Esophagus muscularis mucosa (tissue), 4 donors: ENCODE measurements around the gene PDXDC1. TPM values are rescaled to one million over a fixed set of nuclear protein-coding genes. Genes with fewer than 3 reads are reported as not detected.
A peak's percentile ranks its signal among the peaks of the same experiment; 100 is the strongest.
"Not testable (repeated sequence)": the region's sequence is repeated elsewhere in the genome, so short reads cannot be mapped to it uniquely, and the experiment has no call there.

Experiments
- DNase-seq: peaks from one replicate; pipeline ENCODE4 v3.0.0-alpha.2; 2017; ENCODE audit errors: extremely low spot score
- H3K27ac ChIP-seq, 4 donors: fragments of 200-600 bp; sonication (generic); replicated peaks in 1 of 4; 1 replicate in 3 of 4; 2 replicates in 1 of 4; pipeline ENCODE4 v1.5.1; 2016 to 2019; ENCODE audit warnings: mild to moderate bottlenecking in 1 of 4
- H3K27me3 ChIP-seq, 4 donors: fragments of 200-600 bp; sonication (generic); one replicate each; pipeline versions ENCODE4 v1.5.1 to v1.6.0; 2016 to 2019
- H3K36me3 ChIP-seq, 4 donors: fragments of 200-600 bp; sonication (generic); one replicate each; pipeline ENCODE4 v1.5.1; 2016 to 2019
- H3K4me1 ChIP-seq, 4 donors: fragments of 200-600 bp; sonication (generic); one replicate each; pipeline ENCODE4 v1.5.1; 2016 to 2019
- H3K4me3 ChIP-seq, 4 donors: fragments of 200-600 bp; sonication (generic); 1 replicate in 2 of 4; 2 replicates in 2 of 4; pipeline ENCODE4 v1.5.1; 2016 to 2019; ENCODE audit warnings: mild to moderate bottlenecking in 4 of 4, moderate library complexity in 1 of 4
- H3K9me3 ChIP-seq, 4 donors: fragments of 200-600 bp; sonication (generic); 1 replicate in 3 of 4; 2 replicates in 1 of 4; pipeline ENCODE4 v1.5.1; 2016 to 2019
- CTCF ChIP-seq, 3 experiments: fragments of 200-600 bp in 2 of 3; fragments of 450-650 bp in 1 of 3; sonication (generic) in 2 of 3; IDR thresholded peaks; one replicate each; pipeline ENCODE4 v1.5.1; 2017 to 2019; ENCODE audit warnings: antibody characterized with exemption in 3 of 3, mild to moderate bottlenecking in 2 of 3, moderate library complexity in 1 of 3
- POLR2AphosphoS5 ChIP-seq, 2 donors: sonication (generic); formaldehyde crosslinking; IDR thresholded peaks; one replicate each; pipeline ENCODE4 v1.6.1; 2017; ENCODE audit warnings: antibody characterized with exemption in 2 of 2
- WGBS: methylation state at CpG from one replicate; pipeline ENCODE4 v1.1.5; 2018; 5-methylcytosine and 5-hydroxymethylcytosine counted together
- intact Hi-C: fragments of 100-400 bp; cut with DNase I; formaldehyde crosslinking; loops from one replicate; pipeline ENCODE4 v1.15.1; 2023
- total RNA-seq, 4 donors: library from RNA; depleted of rRNA; stranded (reverse); fragments of >200 nt; gene quantifications; one replicate each; pipeline versions ENCODE4 v1.1.0 to v1.2.1, GENCODE V29; 2016

The PDXDC1 gene
- total RNA-seq, 4 donors from 2014 or later, result 74.3 to 91.3 (median 85.9) TPM

- H3K9me3 ChIP-seq, DNase-seq, H3K27me3 ChIP-seq, intact Hi-C loops, H3K4me3 ChIP-seq: not testable (repeated sequence)
- Histone ChIP-seq H3K36me3 (peaks cover 15 to 76% (median 42%) of the 10 kb centered on the region in 4 donors), H3K4me1 (peaks cover 0 to 44% (median 32%) of the 10 kb centered on the region in 4 donors), H3K27ac (peak overlapping the region; percentile 14 to 65 (median 46))
- peak in 1 of 2 donors; percentile 26 for TF ChIP-seq POLR2AphosphoS5 (IDR thresholded peaks at IDR 0.05)
- 49% methylated on average over 4 of the region's 4 CpGs for WGBS
Observed at GRCh38 chr16:15016951-15017580, 42.2 kb downstream of the PDXDC1 start.

GRCh38 chr16:15021429-15021828 lies 46.6 kb downstream of the PDXDC1 start:
- H3K27me3 ChIP-seq, H3K4me3 ChIP-seq, H3K27ac ChIP-seq, DNase-seq, H3K9me3 ChIP-seq, intact Hi-C loops: not testable (repeated sequence)
- 76% methylated on average over 7 of the region's 7 CpGs for WGBS
- Histone ChIP-seq H3K36me3 (peaks cover 27 to 90% (median 64%) of the 10 kb centered on the region in 4 donors), H3K4me1 (peaks cover 0 to 46% (median 23%) of the 10 kb centered on the region in 4 donors)

- TF ChIP-seq CTCF (IDR thresholded peaks at IDR 0.05), result peak in 1 of 3 experiments; percentile 39
- H3K27ac ChIP-seq, DNase-seq, intact Hi-C loops, H3K27me3 ChIP-seq, H3K9me3 ChIP-seq, H3K4me3 ChIP-seq: not testable (repeated sequence)
- H3K4me1 ChIP-seq, result peaks cover 0 to 38% (median 17%) of the 10 kb centered on the region in 4 donors
- H3K36me3 ChIP-seq, result peaks cover 25 to 88% (median 62%) of the 10 kb centered on the region in 4 donors
- WGBS, result 50% methylated on average over 4 of the region's 4 CpGs
Observed at GRCh38 chr16:15022194-15022593, 47.4 kb downstream of the PDXDC1 start.

- intact Hi-C loops, H3K27me3 ChIP-seq, DNase-seq, H3K9me3 ChIP-seq, H3K27ac ChIP-seq, H3K4me3 ChIP-seq: not testable (repeated sequence)
- Histone ChIP-seq H3K36me3 (peaks cover 25 to 90% (median 67%) of the 10 kb centered on the region in 4 donors), H3K4me1 (peaks cover 0 to 39% (median 17%) of the 10 kb centered on the region in 4 donors)
- 89% methylated on average over 13 of the region's 13 CpGs for WGBS
Observed at GRCh38 chr16:15023381-15024077, 48.7 kb downstream of the PDXDC1 start.

GRCh38 chr16:15024858-15025199 lies 50.0 kb downstream of the PDXDC1 start:
- DNase-seq, H3K27me3 ChIP-seq, H3K9me3 ChIP-seq, H3K4me3 ChIP-seq, intact Hi-C loops: not testable (repeated sequence)
- H3K4me1 ChIP-seq, result peaks cover 0 to 48% (median 26%) of the 10 kb centered on the region in 4 donors
- H3K27ac ChIP-seq, result peak overlapping the region in 3 of 4 donors; percentile 10 to 69 (median 22)
- 72% methylated on average over 1 of the region's 1 CpG for WGBS
- peaks cover 29 to 91% (median 65%) of the 10 kb centered on the region in 4 donors for H3K36me3 ChIP-seq

GRCh38 chr16:15025234-15025951 lies 50.6 kb downstream of the PDXDC1 start:
- H3K9me3 ChIP-seq, H3K4me3 ChIP-seq, intact Hi-C loops, H3K27me3 ChIP-seq, DNase-seq: not testable (repeated sequence)
- Histone ChIP-seq H3K4me1 (peaks cover 0 to 50% (median 27%) of the 10 kb centered on the region in 4 donors), H3K27ac (peak overlapping the region in 3 of 4 donors; percentile 10 to 69 (median 22)), H3K36me3 (peaks cover 29 to 90% (median 64%) of the 10 kb centered on the region in 4 donors)
- 75% methylated on average over 14 of the region's 14 CpGs for WGBS

GRCh38 chr16:15027051-15027450 lies 52.2 kb downstream of the PDXDC1 start:
- 94% methylated on average over 5 of the region's 8 CpGs for WGBS
- H3K9me3 ChIP-seq, DNase-seq, H3K4me3 ChIP-seq, H3K27me3 ChIP-seq, intact Hi-C loops: not testable (repeated sequence)
- peak overlapping the region in 1 of 4 donors; percentile 16 for H3K27ac ChIP-seq
- peaks cover 39 to 88% (median 68%) of the 10 kb centered on the region in 4 donors for H3K36me3 ChIP-seq
- peaks cover 0 to 42% (median 23%) of the 10 kb centered on the region in 4 donors for H3K4me1 ChIP-seq

- DNase-seq, H3K4me3 ChIP-seq, H3K27me3 ChIP-seq, intact Hi-C loops, H3K9me3 ChIP-seq: not testable (repeated sequence)
- H3K4me1 ChIP-seq, result peaks cover 0 to 42% (median 21%) of the 10 kb centered on the region in 4 donors
- H3K27ac ChIP-seq, result peak overlapping the region in 2 of 4 donors; percentile 52 to 55
- H3K36me3 ChIP-seq, result peaks cover 44 to 88% (median 75%) of the 10 kb centered on the region in 4 donors
- WGBS, result 89% methylated on average over 23 of the region's 29 CpGs
Observed at GRCh38 chr16:15027503-15028344, 52.9 kb downstream of the PDXDC1 start.

GRCh38 chr16:15028345-15028715 lies 53.5 kb downstream of the PDXDC1 start:
- intact Hi-C loops, H3K27me3 ChIP-seq, DNase-seq, H3K4me3 ChIP-seq, H3K9me3 ChIP-seq: not testable (repeated sequence)
- Histone ChIP-seq H3K4me1 (peaks cover 0 to 42% (median 21%) of the 10 kb centered on the region in 4 donors), H3K36me3 (peaks cover 46 to 88% (median 75%) of the 10 kb centered on the region in 4 donors), H3K27ac (peak overlapping the region in 2 of 4 donors; percentile 55 to 60)
- 95% methylated on average over 6 of the region's 6 CpGs for WGBS
